ENCODE measurements around the gene EFNA2. TPM values are rescaled to one million over a fixed set of nuclear protein-coding genes. Genes with fewer than 3 reads are reported as not detected.

EFNA2 gene
- total and polyA plus RNA-seq, 2 of the 8 experiments (the other 6 are each of a cell fraction or from before 2014, with no cell fraction given): 4.0 to 7.0 TPM

GRCh38 chr19:1321539-1321938, 35.9 kb downstream of the EFNA2 start:
- Histone ChIP-seq H3K18ac (ENCODE audit: extremely low read depth, low read length) (no peak overlapping the region), H2BK12ac (ENCODE audit: low read depth, low read length) (no peak overlapping the region), H2AFZ (ENCODE audit: low read length) (no peak overlapping the region), H3K4me1 (replicated peaks in 1 of 4; ENCODE audit: control insufficient read depth in 3 of 4, insufficient read depth in 4 of 4, low read length in 3 of 4) (no peaks in the 10 kb centered on the region), H3K9ac (replicated peaks in 1 of 4; ENCODE audit: extremely low read depth in 1 of 4, low read depth in 3 of 4, low read length in 3 of 4) (no peak overlapping the region), H2BK5ac (ENCODE audit: low read depth, low read length) (no peak overlapping the region), H3K23ac (ENCODE audit: insufficient read length) (no peak overlapping the region), H3K79me1 (ENCODE audit: low read depth, low read length) (no peaks in the 10 kb centered on the region), H3K4me2 (ENCODE audit: insufficient read depth in 1 of 2, low read depth in 2 of 2, low read length in 2 of 2) (no peak overlapping the region), H3K56ac (replicated peaks; ENCODE audit: insufficient read length, low read depth, low read length) (no peak overlapping the region), H2BK120ac (replicated peaks; ENCODE audit: low read depth, low read length) (no peak overlapping the region), H3K27me3 (replicated peaks in 1 of 4; ENCODE audit: control insufficient read depth in 3 of 4, extremely low read depth in 1 of 4, insufficient read depth in 3 of 4, low read length in 3 of 4) (peaks cover 0 to 3% (median 2%) of the 10 kb centered on the region in 4 experiments; a peak in 5 of 7 replicates), H4K91ac (replicated peaks; ENCODE audit: insufficient read length, low read length) (no peak overlapping the region), H4K8ac (ENCODE audit: extremely low read depth, insufficient read depth, low read length) (peak overlapping the region; percentile 79), H4K20me1 (replicated peaks in 1 of 2; ENCODE audit: control insufficient read depth in 1 of 2, insufficient read depth in 2 of 2, low read length in 2 of 2) (no peaks in the 10 kb centered on the region), H3K23me2 (ENCODE audit: low read depth, low read length) (no peaks in the 10 kb centered on the region), H2BK15ac (ENCODE audit: low read length) (peak overlapping the region; percentile 61; the same call in 1 of the 2 replicates), H3K4me3 (ENCODE audit: extremely low read depth in 1 of 4, insufficient read depth in 2 of 4, low read depth in 3 of 4, low read length in 4 of 4) (no peak overlapping the region), H3K4ac (replicated peaks; ENCODE audit: insufficient read length, low read depth, low read length) (no peak overlapping the region), H2AK5ac (ENCODE audit: low read depth, low read length) (0 out of 2 replicates have a peak overlapping the region, but pooled peaks have one; percentile 65), H2BK20ac (ENCODE audit: low read length) (no peak overlapping the region), H3K36me3 (ENCODE audit: control insufficient read depth in 2 of 4, insufficient read depth in 4 of 4, low read length in 3 of 4) (no peaks in the 10 kb centered on the region), H3K27ac (ENCODE audit: low read depth, low read length) (no peak overlapping the region), H3K79me2 (ENCODE audit: control insufficient read depth in 1 of 2, insufficient read depth in 2 of 2, low read length in 2 of 2) (no peaks in the 10 kb centered on the region), H4K5ac (ENCODE audit: insufficient read length, low read depth, low read length) (no peak overlapping the region), H3K14ac (ENCODE audit: insufficient read length) (no peak overlapping the region), H3K9me3 (ENCODE audit: insufficient read depth in 2 of 2, low read depth in 1 of 2, low read length in 1 of 2) (no peaks in the 10 kb centered on the region)
- CTCF ChIA-PET (ENCODE audit: partially characterized antibody): interaction anchor here (1.2 kb wide), 1 partner anchor 11 kb away, joined by 3 read pairs; no protein-coding TSS in a partner anchor
- POLR2A ChIA-PET (ENCODE audit: partially characterized antibody): no interaction called here
- no peak for FAIRE-seq
- DNase-seq (ENCODE audit: low read depth in 1 of 2, low spot score in 2 of 2): no peak
- 94% methylated on average over 9 of the region's 9 CpGs; no CpG with 5 or more reads in 1 of the 2 experiments for WGBS, 2 experiments (ENCODE audit: extremely low coverage in 1 of 2, insufficient coverage in 1 of 2, insufficient read length in 1 of 2, insufficient replicate concordance in 2 of 2, low coverage in 1 of 2, low lambda C conversion rate in 2 of 2, missing lambda C conversion rate in 1 of 2)
- TF ChIP-seq SIX5 (IDR thresholded peaks at IDR 0.05; ENCODE audit: low read depth, low read length) (no peak), SUZ12 (IDR thresholded peaks at IDR 0.05; ENCODE audit: low read length) (no peak), EZH2 (IDR thresholded peaks at IDR 0.05; ENCODE audit: low read depth, low read length, severe bottlenecking) (no peak), CTBP2 (IDR thresholded peaks at IDR 0.05; ENCODE audit: borderline replicate concordance, insufficient read depth, insufficient read length, low read length) (no peak), SIN3A (conservative IDR thresholded peaks at IDR 0.05 in 1 of 2, IDR thresholded peaks at IDR 0.05 in 1 of 2; ENCODE audit: low read depth in 1 of 2, low read length in 2 of 2) (no peak), JUND (IDR thresholded peaks at IDR 0.05; ENCODE audit: low read length) (no peak)
